Esophagus squamous epithelium (tissue), 4 donors: ENCODE measurements around the gene C5AR2.

Experiments used
- POLR2A ChIP-seq, 4 donors: fragments of 450-650 bp; IDR thresholded peaks; one replicate each; pipeline ENCODE4 v1.6.1; 2017; ENCODE audit warnings: antibody characterized with exemption in 4 of 4, mild to moderate bottlenecking in 4 of 4, moderate library complexity in 3 of 4
- TF ChIP-seq, protein P1 (sequence below), 6 experiments: fragments of 450-650 bp in 4 of 6; fragments of 200-600 bp in 2 of 6; sonication (generic) in 2 of 6; IDR thresholded peaks; one replicate each; pipeline ENCODE4 v1.5.1; 2016 to 2019; ENCODE audit warnings: antibody characterized with exemption in 6 of 6, mild to moderate bottlenecking in 4 of 6, moderate library complexity in 4 of 6

DNA sequence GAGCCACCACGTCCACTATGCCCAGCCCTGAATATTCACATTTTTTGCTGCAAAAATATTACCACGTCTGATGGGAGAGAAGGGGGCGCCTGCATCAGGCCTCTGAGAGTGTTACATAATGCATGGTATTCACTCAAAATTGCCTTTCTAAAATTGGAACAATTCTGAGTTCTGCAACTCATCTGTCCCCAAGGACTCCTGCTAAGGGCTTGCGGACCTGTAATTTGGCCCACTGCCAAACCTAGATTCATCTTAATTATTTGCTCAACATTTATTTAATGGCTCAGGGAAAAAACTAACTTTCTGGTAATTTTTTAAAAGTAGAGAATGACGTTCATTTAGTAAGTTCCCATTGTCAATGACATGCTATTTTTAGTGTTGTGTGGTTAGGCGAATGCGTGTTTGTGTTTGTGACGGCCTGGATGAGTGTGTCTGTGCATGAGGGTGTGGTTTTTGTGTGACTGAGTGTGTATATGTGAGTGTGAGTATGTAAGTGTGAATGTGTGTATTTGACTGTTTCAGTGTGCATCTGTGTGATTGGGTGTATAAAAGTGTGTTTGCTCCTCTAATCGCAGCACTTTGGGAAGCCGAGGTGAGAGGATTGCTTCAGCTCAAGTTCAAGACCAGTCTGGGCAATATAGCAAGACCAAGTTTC, 48.4 kb upstream of the C5AR2 start:
- TF ChIP-seq POLR2A (IDR thresholded peaks at IDR 0.05), result no peak
- TF ChIP-seq, protein P1, sequence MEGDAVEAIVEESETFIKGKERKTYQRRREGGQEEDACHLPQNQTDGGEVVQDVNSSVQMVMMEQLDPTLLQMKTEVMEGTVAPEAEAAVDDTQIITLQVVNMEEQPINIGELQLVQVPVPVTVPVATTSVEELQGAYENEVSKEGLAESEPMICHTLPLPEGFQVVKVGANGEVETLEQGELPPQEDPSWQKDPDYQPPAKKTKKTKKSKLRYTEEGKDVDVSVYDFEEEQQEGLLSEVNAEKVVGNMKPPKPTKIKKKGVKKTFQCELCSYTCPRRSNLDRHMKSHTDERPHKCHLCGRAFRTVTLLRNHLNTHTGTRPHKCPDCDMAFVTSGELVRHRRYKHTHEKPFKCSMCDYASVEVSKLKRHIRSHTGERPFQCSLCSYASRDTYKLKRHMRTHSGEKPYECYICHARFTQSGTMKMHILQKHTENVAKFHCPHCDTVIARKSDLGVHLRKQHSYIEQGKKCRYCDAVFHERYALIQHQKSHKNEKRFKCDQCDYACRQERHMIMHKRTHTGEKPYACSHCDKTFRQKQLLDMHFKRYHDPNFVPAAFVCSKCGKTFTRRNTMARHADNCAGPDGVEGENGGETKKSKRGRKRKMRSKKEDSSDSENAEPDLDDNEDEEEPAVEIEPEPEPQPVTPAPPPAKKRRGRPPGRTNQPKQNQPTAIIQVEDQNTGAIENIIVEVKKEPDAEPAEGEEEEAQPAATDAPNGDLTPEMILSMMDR (IDR thresholded peaks at IDR 0.05), result no peak
